ENCODE measurements around the gene RPS24. TPM values are rescaled to one million over a fixed set of nuclear protein-coding genes. Genes with fewer than 3 reads are reported as not detected.
"Not testable (repeated sequence)": the region's sequence is repeated elsewhere in the genome, so short reads cannot be mapped to it uniquely, and the experiment has no call there.

RPS24 gene
- total RNA-seq, 1 experiment from 2014 or later = 1,941 TPM

- Mint-ChIP-seq H3K27me3 (ENCODE audit: unreplicated experiment) (peaks cover 48% of the 10 kb centered on the region), H3K4me3 (ENCODE audit: low read depth, unreplicated experiment) (no peak overlapping the region), H3K36me3 (ENCODE audit: insufficient read depth, unreplicated experiment) (no peaks in the 10 kb centered on the region), H3K4me1 (ENCODE audit: low read depth, unreplicated experiment) (no peaks in the 10 kb centered on the region), H3K9me3 (ENCODE audit: low read depth, unreplicated experiment) (no peaks in the 10 kb centered on the region), H3K27ac (ENCODE audit: unreplicated experiment) (no peak overlapping the region)
- TF ChIP-seq, protein P1, sequence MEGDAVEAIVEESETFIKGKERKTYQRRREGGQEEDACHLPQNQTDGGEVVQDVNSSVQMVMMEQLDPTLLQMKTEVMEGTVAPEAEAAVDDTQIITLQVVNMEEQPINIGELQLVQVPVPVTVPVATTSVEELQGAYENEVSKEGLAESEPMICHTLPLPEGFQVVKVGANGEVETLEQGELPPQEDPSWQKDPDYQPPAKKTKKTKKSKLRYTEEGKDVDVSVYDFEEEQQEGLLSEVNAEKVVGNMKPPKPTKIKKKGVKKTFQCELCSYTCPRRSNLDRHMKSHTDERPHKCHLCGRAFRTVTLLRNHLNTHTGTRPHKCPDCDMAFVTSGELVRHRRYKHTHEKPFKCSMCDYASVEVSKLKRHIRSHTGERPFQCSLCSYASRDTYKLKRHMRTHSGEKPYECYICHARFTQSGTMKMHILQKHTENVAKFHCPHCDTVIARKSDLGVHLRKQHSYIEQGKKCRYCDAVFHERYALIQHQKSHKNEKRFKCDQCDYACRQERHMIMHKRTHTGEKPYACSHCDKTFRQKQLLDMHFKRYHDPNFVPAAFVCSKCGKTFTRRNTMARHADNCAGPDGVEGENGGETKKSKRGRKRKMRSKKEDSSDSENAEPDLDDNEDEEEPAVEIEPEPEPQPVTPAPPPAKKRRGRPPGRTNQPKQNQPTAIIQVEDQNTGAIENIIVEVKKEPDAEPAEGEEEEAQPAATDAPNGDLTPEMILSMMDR (IDR thresholded peaks at IDR 0.05; ENCODE audit: unreplicated experiment) = no peak
- DNase-seq = no peak
- no TSS peak for BruUV-seq (replicated peaks)
- CTCF ChIA-PET = no interaction called here
- intact Hi-C loops (cut with micrococcal nuclease; ENCODE audit: unreplicated experiment) = no loop called here
These were observed 24.9 kb downstream of the RPS24 start for GRCh38 chr10:78058562-78058961.

GRCh38 chr10:78059906-78060702 lies 26.4 kb downstream of the RPS24 start:
- Mint-ChIP-seq H3K36me3 (ENCODE audit: insufficient read depth, unreplicated experiment) (no peaks in the 10 kb centered on the region), H3K4me3 (ENCODE audit: low read depth, unreplicated experiment) (no peak overlapping the region), H3K9me3 (ENCODE audit: low read depth, unreplicated experiment) (no peaks in the 10 kb centered on the region), H3K27ac (ENCODE audit: unreplicated experiment) (no peak overlapping the region), H3K4me1 (ENCODE audit: low read depth, unreplicated experiment) (no peaks in the 10 kb centered on the region), H3K27me3 (ENCODE audit: unreplicated experiment) (peaks cover 39% of the 10 kb centered on the region)
- BruUV-seq (replicated peaks) = no TSS peak
- no peak for DNase-seq
- CTCF ChIA-PET = no interaction called here
- TF ChIP-seq, protein P1 (IDR thresholded peaks at IDR 0.05; ENCODE audit: unreplicated experiment) = no peak
- intact Hi-C loops (cut with micrococcal nuclease; ENCODE audit: unreplicated experiment) = loop anchor here (10.0 kb wide), 1 partner anchor 145 kb away; no protein-coding TSS in a partner anchor

DNA sequence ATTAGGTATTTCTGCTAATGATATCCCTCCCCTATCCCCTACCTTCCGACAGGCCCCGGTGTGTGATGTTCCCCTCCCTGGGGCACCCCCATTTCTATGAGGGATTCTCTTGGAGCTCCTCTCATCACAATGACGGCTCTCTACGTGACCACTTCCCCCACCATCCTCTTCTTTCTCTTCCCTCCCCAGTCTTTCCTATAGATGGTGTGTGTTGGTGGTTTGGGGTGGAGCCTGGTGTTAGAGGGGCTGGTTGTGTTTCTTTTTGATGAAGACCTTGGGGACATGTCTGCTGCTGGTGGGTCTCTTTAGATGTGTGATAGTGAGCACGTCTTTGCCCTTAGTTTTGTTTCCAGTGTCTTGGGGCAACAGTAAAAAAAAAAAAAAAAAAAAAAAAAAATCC lies 28.6 kb downstream of the RPS24 start:
- Mint-ChIP-seq H3K4me1 (ENCODE audit: low read depth, unreplicated experiment) (no peaks in the 10 kb centered on the region), H3K27ac (ENCODE audit: unreplicated experiment) (no peak overlapping the region), H3K9me3 (ENCODE audit: low read depth, unreplicated experiment) (no peaks in the 10 kb centered on the region), H3K27me3 (ENCODE audit: unreplicated experiment) (peaks cover 50% of the 10 kb centered on the region), H3K36me3 (ENCODE audit: insufficient read depth, unreplicated experiment) (no peaks in the 10 kb centered on the region), H3K4me3 (ENCODE audit: low read depth, unreplicated experiment) (no peak overlapping the region)
- no TSS peak for BruUV-seq (replicated peaks)
- intact Hi-C loops (cut with micrococcal nuclease; ENCODE audit: unreplicated experiment) = loop anchor here (10.0 kb wide), 1 partner anchor 143 kb away; no protein-coding TSS in a partner anchor
- TF ChIP-seq, protein P1 (IDR thresholded peaks at IDR 0.05; ENCODE audit: unreplicated experiment) = no peak
- no peak for DNase-seq
- CTCF ChIA-PET = no interaction called here

- intact Hi-C loops (cut with micrococcal nuclease; ENCODE audit: unreplicated experiment) = loop anchor here (10.0 kb wide), 1 partner anchor 142 kb away; no protein-coding TSS in a partner anchor
- TF ChIP-seq, protein P1 (IDR thresholded peaks at IDR 0.05; ENCODE audit: unreplicated experiment) = no peak
- no peak for DNase-seq
- peaks cover 59% of the 10 kb centered on the region for H3K27me3 Mint-ChIP-seq (ENCODE audit: unreplicated experiment)
- H3K27ac Mint-ChIP-seq (ENCODE audit: unreplicated experiment) = no peak overlapping the region
- H3K4me1 Mint-ChIP-seq (ENCODE audit: low read depth, unreplicated experiment) = no peaks in the 10 kb centered on the region
- no peak overlapping the region for H3K4me3 Mint-ChIP-seq (ENCODE audit: low read depth, unreplicated experiment)
- no peaks in the 10 kb centered on the region for H3K36me3 Mint-ChIP-seq (ENCODE audit: insufficient read depth, unreplicated experiment)
- CTCF ChIA-PET = no interaction called here
- no peaks in the 10 kb centered on the region for H3K9me3 Mint-ChIP-seq (ENCODE audit: low read depth, unreplicated experiment)
- no TSS peak for BruUV-seq (replicated peaks)
These were observed 29.6 kb downstream of the RPS24 start for GRCh38 chr10:78063236-78063635.

GRCh38 chr10:78064919-78065318 lies 31.3 kb downstream of the RPS24 start:
- intact Hi-C loops (cut with micrococcal nuclease; ENCODE audit: unreplicated experiment) = loop anchor here (10.0 kb wide), 1 partner anchor 140 kb away; no protein-coding TSS in a partner anchor
- CTCF ChIA-PET; H3K27ac Mint-ChIP-seq (ENCODE audit: unreplicated experiment); DNase-seq; H3K4me3 Mint-ChIP-seq (ENCODE audit: low read depth, unreplicated experiment); H3K4me1 Mint-ChIP-seq (ENCODE audit: low read depth, unreplicated experiment); BruUV-seq (replicated peaks); H3K36me3 Mint-ChIP-seq (ENCODE audit: insufficient read depth, unreplicated experiment); H3K9me3 Mint-ChIP-seq (ENCODE audit: low read depth, unreplicated experiment): not testable (repeated sequence)
- H3K27me3 Mint-ChIP-seq (ENCODE audit: unreplicated experiment) = peaks cover 70% of the 10 kb centered on the region

Data from Calu3 (cell line).